ENCODE results near the gene FUT1. TPM values are rescaled to one million over a fixed set of nuclear protein-coding genes. Genes with fewer than 3 reads are reported as not detected.
A peak's percentile ranks its signal among the peaks of the same experiment; 100 is the strongest.

The FUT1 gene
- total and polyA plus RNA-seq, 2 donors (not counting 3 experiments of a cell fraction or from before 2014, with no cell fraction given) = 1.9 to 4.8 TPM

- FAIRE-seq (peak; percentile 98), DNase-seq (ENCODE audit: low read depth, low spot score) (peak; percentile 100)
- Histone ChIP-seq H2AFZ (ENCODE audit: low read depth, low read length) (peak overlapping the region; percentile 85), H3K4me1 (ENCODE audit: control insufficient read depth, extremely low read depth, insufficient read depth, low read length) (peaks cover 15% of the 10 kb centered on the region), H3K79me2 (ENCODE audit: control insufficient read depth, insufficient read depth, low read length) (no peaks in the 10 kb centered on the region), H3K9me3 (replicated peaks; ENCODE audit: control insufficient read depth, insufficient read depth, low read length) (no peaks in the 10 kb centered on the region), H3K36me3 (ENCODE audit: control insufficient read depth in 2 of 2, extremely low read depth in 1 of 2, insufficient read depth in 2 of 2, low read length in 2 of 2) (no peaks in the 10 kb centered on the region), H4K20me1 (replicated peaks; ENCODE audit: control insufficient read depth, extremely low read depth, insufficient read depth, low read length) (no peaks in the 10 kb centered on the region), H3K4me3 (replicated peaks in 1 of 3; ENCODE audit: insufficient read depth in 1 of 3, low read depth in 1 of 3, low read length in 3 of 3) (peak overlapping the region; percentile 37 to 63 (median 50)), H3K9me1 (replicated peaks; ENCODE audit: control insufficient read depth, extremely low read depth, insufficient read depth, low read length) (no peaks in the 10 kb centered on the region), H3K9ac (replicated peaks; ENCODE audit: extremely low read depth, insufficient read depth, low read length) (peak overlapping the region; percentile 76), H3K27me3 (ENCODE audit: control insufficient read depth in 2 of 2, insufficient read depth in 2 of 2, low read length in 2 of 2) (no peaks in the 10 kb centered on the region), H3K27ac (ENCODE audit: insufficient read depth, low read depth, low read length) (peak overlapping the region; percentile 52), H3K4me2 (ENCODE audit: insufficient read depth, low read length) (peak overlapping the region; percentile 72)
- POLR2A ChIA-PET = no interaction called here
- no TSS peak for BruUV-seq (replicated peaks)
- TF ChIP-seq EZH2 (IDR thresholded peaks at IDR 0.05; ENCODE audit: borderline replicate concordance, low read depth, low read length, severe bottlenecking) (no peak), MYC (IDR thresholded peaks at IDR 0.05; ENCODE audit: low read depth, low read length) (no peak), CTCF (IDR thresholded peaks at IDR 0.05; ENCODE audit: extremely low read depth in 1 of 2, insufficient read depth in 1 of 2, low read depth in 1 of 2, low read length in 2 of 2) (no peak)
- dilution Hi-C loops (cut with MboI; ENCODE audit: extremely low pct_ligation_motif_present, low sequenced_read_pairs) = no loop called here
- intact Hi-C loops (cut with micrococcal nuclease) = loop anchor here (1.0 kb wide), 4 partner anchors 11 to 68 kb away; partner anchors contain the start of genes CA11 and RASIP1
- CTCF ChIA-PET = interaction anchor here (0.9 to 3.9 kb wide), 10 partner anchors 9 to 256 kb away, joined by 3 to 29 read pairs (median 11); partner anchors contain the start of genes CA11 and FUT2
Observed at GRCh38 chr19:48713864-48714755, 38.3 kb downstream of the FUT1 start.
